Body of pancreas (tissue), 4 donors: ENCODE measurements around the gene SCGB1C2.
"Not testable (repeated sequence)": the region's sequence is repeated elsewhere in the genome, so short reads cannot be mapped to it uniquely, and the experiment has no call there.

Experiments
- CTCF ChIP-seq, 7 experiments: fragments of 450-650 bp in 4 of 7; fragments of 200-600 bp in 3 of 7; sonication (generic) in 3 of 7; IDR thresholded peaks; one replicate each; pipeline ENCODE4 v1.5.1; 2016 to 2019; ENCODE audit warnings: antibody characterized with exemption in 7 of 7
- POLR2A ChIP-seq, 3 donors: fragments of 450-650 bp; IDR thresholded peaks; one replicate each; pipeline ENCODE4 v1.6.1; 2016; ENCODE audit warnings: antibody characterized with exemption in 3 of 3, mild to moderate bottlenecking in 2 of 3

GRCh38 chr17:133932-134331 is 3.4 kb upstream of the SCGB1C2 start:
- not testable (repeated sequence) for TF ChIP-seq CTCF, POLR2A (IDR thresholded peaks at IDR 0.05)
